Activated CD4-positive, alpha-beta T cell treated with anti-CD3 and anti-CD28 coated beads, Interleukin-2, Interleukin-4, amounts not matched to agents 100 ng/mL and 50 ng/mL, durations not matched to agents 16 hours and 8 hours (primary cell): ENCODE measurements around the gene RBMS2.
"Not testable (repeated sequence)": the region's sequence is repeated elsewhere in the genome, so short reads cannot be mapped to it uniquely, and the experiment has no call there.

Source experiments
- DNase-seq: peaks from one replicate; pipeline ENCODE4 v3.0.0-alpha.2; 2020; ENCODE audit warnings: low spot score

The RBMS2 gene

DNA sequence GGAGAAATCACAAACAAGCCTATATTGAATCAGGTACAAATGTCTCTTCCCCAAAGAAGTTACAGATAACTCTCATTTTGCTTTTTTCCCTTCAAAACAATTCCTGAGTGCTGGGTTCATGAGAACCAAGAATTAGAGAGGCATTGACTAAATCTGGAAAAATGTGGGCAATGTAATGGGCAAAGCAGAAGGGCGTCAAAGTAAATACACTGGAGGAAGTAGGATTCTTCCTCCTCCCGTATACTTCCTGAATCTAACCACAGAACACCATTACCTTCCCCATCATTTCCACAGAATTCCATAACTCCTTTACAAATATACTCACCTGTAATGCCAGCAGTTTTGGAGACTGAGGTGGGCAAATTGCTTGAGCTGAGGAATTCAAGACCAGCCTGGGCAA lies 3.0 kb upstream of the RBMS2 start:
- no peak for DNase-seq

DNA sequence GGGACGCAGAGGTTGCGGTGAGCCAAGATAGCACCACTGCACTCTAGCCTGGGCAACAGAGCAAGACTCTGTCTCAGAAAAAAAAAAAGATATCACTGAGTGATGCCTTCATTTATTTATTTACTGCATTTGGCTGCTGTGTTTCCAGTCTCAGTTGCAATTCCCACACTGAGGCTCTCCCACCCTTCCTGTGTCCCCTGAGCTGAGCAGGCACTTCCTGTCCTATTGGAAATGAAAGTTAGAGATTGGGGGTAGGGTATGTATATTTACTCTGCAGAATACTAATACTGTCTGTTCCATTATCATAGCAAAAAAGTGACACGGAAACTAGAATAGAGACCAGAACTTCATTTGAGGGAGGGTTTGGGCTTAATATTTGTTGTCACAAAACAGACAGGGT lies 1.6 kb upstream of the RBMS2 start:
- no peak for DNase-seq

DNA sequence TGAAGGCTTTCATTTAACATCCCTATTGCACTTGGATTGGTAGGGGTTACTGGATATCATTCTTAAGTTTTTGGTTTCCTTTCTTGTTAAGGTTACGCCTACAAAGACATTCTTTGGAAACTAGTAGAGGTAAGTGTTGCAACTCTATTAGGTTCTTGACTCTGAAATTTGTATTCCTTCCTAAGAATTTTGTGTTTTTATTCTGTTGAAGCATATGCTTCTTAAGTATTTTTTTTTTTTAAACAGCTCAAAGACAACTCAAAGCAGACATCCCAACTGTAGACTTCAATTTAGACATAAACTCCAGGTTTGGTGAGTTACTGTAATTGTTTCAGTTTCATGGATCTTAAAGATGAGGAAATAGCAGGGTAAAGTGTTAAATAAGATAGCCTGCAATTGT lies 1.1 kb upstream of the RBMS2 start:
- DNase-seq, result no peak

DNA sequence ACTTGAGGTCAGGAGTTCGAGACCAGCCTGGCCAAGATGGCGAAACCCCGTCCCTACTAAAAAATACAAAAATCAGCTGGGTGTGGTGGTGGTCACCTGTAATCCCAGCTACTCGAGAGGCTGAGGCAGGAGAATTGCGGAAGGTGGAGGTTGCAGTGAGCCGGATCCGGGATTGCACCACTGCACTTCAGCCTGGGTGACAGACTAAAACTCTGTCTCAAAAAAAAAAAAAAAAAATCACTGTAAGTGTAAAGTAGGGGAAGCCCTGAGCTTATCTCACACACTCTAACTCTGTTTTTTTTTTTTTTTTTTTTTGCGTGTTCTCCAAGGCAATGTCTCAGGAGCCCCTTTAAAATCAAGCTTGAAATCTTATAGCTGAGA lies 421 bp upstream of the RBMS2 start:
- DNase-seq, result no peak

DNA sequence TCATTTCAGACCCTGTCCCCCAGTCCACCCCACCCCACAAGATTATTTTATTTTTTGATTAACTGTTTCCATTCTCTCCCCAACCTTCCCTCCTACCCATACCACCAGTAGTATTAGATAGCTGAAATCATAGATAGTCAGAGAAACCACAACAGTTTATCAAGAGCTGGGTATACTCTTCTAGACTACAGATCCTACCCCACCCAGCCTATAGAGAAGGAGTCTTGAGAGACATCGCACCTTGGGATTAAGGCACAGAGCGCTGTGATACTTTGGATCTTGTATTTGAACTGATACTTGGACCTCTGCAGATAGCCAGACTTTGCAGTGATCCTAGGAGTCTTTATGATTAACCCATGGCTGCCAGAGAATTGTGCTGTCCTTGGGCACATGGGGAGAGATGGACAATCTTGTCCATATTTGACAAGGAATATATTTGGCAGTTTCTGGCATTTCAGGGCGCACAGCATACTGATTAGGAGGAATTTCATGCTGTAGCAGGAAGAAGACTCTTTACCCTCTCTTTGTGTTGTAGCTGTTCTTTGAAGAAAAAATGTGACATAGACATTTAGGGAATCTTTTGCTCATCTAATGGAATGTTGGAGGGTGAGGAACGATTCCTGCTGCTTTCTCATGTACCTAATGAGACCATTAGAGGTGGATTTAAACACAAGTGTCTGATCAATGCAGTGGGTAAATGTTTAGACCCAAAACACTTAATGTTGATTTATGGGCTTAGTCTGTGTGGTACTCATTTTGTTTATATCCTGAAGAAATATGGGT lies 982 bp downstream of the RBMS2 start:
- no peak for DNase-seq

DNA sequence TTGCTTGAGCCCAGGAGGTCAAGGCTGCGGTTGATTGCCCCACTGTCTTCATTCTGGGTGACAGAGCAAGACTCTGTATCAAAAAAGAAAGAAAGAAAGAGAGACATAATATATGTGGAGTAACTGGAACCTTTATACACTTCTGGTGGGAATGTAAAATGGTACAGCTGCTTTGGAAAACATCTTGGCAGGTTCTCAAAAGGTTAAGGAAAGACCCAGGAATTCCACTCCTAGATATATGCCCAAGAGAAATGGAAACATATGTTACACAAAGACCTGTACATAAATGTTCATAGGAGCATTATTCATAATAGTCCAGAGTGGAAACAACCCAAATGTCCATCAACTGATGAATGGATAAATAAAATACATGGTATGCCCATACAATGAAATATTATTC lies 7.2 kb downstream of the RBMS2 start:
- no peak for DNase-seq

DNA sequence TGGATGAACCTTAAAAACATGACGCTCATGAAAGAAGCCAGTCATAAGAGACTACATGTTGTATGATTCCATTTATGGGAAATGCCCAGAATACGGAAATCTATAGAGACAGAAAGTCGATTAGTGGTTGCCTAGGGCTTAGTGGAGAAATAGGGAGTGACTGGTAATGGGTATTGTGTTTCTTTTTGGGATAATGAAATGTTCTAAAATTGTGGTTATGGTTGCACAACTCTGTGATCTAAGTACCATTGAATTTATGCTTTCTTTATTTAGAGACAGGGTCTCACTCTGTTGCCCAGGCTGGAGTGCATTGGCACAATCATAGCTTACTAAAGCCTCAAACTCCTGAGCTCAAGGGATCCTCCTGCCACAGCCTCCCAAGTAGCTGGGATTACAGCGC lies 8.0 kb downstream of the RBMS2 start:
- no peak for DNase-seq

DNA sequence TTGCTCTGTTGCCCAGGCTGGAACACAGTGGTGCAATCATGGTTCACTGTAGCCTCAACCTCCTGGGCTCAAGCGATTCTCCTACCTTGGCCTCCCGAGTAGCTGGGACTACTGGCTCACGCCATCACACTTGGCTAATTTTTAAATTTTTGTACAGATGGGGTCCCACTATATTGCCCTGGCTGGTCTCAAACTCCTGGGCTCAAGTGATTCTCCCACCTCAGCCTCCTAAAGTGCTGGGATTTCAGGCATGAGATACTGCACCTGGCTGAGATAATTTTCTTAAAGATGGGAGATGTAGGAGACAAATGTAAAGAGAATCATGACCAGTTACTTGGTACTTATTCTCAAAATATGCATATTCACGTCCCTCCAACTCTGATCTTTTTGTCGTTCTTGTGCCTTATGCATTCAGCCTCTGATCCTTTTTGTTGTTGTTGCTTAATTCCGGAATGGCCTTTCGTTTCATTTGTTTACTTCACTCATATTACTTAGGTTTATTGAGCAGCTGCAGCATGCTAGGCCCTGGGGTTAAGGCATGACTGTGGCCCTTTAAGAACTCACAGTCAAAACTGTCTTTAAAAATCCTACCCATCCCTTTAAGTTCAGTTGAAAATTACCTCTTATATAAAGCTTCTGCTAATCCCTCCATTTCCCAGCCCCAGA lies 8.9 kb downstream of the RBMS2 start:
- DNase-seq, result no peak

DNA sequence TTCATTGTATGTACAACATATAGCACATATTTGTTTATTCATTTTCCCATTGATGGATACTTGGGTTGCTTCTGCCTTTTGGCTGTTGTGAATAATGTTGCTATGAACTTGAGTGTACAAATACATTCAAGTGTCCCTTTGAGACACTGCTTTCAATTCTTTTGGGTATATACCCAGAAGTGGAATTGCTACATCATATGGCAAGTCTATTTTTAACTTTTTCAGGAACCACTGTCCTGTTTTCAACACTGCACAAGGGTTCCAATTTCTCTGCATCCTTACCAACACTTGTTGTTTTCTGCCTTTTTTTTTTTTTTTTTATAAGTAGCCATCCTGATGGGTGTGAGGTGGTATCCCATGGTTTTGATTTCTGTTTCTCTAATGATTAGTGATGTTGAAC lies 15.9 kb downstream of the RBMS2 start:
- no peak for DNase-seq

DNA sequence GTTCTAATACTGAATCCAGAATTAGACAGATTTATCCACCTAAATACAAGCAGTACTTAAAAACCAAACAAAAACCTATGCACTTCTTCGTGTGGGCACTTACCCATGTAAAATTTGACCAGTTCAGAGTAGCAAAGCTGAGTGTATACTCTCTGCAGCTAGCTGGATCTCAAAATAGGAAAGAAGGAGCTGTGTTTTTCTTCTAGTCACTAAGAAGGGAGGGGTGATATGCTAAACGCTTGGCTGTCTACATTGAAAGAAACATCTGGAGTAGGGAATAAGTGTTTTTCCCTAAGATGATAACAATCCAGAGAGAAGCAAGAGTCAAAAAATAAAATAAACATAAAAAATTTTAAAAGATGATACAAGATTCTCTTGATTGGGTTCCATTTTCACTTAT lies 20.0 kb downstream of the RBMS2 start:
- no peak for DNase-seq

DNA sequence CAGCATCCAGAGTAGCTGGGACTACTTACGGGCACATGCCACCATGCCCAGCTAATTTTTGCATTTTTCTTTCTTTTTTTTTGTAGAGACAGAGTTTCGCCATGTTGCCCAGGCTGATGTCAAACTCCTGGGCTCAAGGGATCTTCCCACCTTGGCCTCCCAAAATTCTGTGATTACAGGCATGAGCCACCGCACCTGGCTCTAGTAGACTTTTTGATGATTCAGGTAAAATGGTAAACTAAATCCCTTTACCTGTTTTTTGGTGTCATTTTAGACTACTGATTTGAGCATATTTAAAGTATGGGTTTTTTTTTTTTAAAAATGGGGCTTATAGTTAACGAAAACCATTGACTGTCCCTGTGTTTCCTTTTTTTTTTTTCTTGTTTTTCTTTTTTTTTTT lies 20.5 kb downstream of the RBMS2 start:
- DNase-seq, result no peak

DNA sequence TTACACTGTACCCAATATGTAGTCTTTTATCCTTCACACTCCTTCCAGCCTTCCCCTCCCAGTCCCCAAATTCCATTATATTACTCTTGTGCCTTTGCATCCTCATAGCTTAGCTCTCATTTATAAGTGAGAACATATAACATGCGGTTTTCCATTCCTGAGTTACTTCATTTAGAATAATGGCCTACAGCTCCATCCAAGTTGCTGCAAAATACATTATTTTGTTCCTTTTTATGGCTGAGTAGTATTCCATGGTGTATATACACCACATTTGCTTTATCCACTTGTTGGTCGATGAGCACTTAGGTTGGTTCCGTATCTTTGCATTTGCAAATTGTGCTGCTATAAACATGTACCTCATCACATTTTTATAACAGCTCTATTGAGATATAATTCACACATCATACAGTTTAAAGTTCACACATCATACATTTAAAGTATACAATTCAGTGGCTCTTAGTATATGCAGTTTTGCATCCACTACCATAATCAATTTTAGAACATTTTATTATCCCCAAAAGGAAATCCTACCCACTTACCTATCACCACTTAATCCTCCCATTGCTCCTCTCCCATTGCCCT lies 23.5 kb downstream of the RBMS2 start:
- no peak for DNase-seq

DNA sequence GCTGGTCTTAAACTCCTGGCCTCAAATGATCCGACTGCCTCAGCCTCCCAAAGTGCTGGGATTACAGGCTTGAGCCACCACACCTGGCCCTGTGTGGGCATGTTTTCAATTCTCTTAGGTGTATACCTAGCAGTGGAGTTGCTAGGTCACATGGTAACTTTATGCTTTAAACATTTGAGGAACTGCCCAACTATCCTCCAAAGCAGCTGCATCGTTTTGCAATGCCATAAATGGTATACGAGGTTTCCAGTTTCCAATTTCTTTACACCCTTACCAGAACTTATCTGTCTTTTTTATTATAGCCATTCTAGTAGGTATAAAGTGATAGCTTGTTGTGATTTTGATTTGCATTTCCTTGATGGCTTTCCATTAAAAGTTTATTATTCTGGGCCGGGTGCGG lies 25.1 kb downstream of the RBMS2 start:
- no peak for DNase-seq

DNA sequence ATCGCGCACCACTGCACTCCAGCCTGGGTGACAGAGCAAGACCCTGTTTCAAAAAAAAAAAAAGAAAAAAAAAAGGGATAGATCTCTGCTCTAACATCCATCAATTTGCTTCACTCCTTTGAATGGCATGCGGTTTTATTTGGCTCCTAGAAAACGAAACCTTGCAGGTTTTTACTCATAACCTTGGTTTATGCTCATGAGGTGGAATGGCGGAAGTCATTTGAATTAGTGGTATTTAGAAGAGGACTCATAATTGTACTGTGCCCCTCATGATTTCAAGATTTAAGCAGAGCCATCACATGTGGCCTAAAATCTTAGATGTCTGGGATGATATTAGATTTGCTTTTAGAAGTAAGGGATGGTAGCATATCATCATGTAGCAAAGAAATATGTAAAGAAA lies 29.4 kb downstream of the RBMS2 start:
- DNase-seq, result no peak

DNA sequence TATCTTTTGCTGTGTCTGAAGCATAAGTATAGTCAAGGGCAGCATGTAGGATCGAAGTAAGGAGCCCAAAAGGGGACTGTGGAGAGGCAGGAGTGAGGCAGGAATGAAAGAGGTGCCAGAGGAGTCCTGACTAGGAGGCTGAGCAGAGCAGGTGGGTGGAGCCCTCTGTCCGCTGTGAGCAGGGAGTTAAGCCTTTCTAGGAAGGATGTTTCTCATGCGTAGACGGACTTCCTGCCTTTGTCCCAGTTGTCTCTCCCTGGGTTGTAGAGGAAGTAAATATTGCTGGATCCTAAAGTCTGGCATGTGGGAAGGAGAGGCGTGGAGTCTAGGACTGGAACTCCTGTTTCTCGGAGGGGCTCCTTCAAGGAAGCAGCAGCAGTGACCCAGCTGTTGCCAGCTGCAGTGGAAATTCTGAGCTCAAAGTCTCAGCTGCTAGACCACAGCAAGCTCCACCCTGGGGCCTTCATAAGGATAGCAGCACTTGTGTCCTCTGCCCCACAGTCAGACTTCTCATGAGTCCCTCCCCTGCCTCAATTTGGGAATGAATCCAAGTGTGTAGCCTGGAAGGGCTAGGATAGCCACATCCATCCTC lies 44.0 kb downstream of the RBMS2 start:
- peak; percentile 21 for DNase-seq

DNA sequence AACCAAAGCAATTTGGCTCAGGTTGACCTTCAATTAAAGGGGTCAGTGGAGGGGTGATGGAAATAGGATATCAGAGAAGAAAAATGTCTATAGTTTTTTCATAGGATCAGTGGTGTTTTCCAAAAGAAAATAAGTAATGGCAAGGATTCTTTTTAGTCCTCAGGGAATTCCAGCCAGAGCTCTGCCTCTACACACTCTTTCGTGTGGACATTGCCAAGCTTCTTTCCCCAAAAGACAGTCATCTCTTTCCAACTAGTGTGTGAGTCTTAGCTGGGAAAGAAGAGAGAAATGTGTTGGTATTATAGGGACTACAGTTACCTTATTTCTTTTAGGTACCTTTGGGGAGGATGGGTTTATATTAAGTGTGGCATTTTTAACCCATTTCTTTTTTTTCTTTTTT lies 46.5 kb downstream of the RBMS2 start:
- no peak for DNase-seq

DNA sequence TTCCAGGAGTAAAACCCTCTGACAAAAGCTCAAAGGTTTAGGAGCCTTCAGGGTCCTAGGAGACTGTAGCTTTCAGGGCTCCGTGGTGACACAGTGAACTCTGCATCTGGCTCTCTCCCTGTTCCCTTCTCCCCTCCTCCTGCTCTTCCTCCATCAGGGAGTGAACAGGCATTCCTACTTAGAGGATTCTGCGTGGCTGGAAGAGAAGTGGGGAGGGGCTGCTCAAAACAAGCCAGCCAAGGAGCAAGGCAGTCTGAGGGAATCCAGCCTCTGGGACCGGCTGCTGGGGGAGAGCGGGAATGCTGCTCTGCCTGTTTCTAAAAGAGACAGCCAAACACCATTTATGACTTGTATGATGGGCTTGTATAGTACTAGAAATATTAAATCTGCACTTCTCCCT lies 49.5 kb downstream of the RBMS2 start:
- DNase-seq, result no peak

DNA sequence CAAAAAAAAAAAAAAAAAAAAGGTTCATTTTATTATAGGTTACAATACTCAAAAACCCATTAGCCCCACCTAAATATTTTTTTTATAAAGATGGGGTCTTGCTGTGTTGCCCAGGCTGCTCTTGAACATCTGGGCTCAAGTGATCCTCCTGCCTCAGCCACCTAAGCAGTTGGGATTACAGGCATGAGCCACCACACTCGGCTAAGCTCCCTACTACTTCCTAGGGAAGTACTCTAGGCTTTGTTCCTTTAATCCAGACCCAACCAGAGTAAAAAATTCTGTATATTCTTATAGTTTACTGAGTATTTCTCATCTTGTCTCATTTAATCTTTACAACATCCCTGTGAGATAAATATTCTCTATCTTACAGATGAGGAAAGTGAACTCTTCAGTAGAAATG lies 50.7 kb downstream of the RBMS2 start:
- no peak for DNase-seq

DNA sequence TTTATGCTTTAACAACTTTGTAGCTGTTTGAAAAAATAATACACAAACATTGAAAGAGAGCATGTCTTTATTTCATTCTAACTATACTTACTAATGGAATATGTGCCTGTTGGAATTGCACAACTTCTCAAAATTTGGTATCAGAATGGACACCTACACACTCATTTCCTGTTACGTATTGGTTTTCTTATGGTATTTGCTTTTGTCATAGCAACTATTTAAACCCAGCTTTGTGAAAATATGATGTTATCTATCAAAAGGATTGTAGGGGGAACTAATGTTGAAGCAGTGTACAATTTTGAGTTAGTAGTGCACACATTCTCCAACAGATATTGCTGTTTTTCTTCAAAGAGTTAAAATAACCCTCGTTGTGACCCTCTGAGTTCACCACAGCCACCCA lies 52.6 kb downstream of the RBMS2 start:
- no peak for DNase-seq

DNA sequence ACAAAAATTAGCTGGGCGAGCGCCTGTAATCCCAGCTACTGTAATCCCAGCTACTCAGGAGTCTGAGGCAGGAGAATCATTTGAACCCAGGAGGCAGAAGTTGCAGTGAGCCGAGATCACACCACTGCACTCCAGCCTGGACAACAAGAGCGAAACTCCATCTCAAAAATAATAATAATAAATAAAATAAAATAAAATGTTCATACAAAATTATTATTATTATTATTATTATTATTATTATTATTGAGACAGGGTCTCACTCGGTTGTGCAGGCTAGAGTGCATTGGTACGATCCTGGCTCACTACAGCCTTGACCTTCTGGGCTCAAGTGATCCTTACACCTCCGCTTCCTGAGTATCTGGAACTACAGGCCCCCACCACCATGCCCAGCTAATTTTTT lies 55.6 kb downstream of the RBMS2 start:
- DNase-seq, result not testable (repeated sequence)

DNA sequence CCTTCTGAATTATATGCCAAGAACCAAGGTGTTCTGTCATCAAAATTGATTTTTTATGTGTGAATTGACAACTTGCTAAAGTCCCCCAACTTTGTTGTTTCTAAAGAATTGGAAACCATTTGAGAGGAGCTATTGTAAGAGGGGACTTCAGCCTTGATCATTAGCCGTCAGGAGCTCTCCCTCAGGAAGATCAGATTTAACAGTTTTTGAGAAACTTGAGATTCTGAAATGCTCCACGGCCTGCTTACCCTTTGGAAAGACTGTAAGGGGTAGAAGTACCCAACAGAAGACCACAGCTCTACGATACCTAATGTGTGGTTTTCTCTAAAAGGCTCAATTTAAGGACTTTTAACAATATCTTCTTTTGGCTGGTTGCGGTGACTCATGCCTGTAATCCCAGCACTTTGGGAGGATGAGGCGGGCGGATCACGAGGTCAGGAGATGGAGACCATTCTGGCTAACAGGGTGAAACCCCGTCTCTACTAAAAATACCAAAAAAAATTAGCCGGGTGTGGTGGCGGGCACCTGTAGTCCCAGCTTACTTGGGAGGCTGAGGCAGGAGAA lies 57.4 kb downstream of the RBMS2 start:
- no peak for DNase-seq

DNA sequence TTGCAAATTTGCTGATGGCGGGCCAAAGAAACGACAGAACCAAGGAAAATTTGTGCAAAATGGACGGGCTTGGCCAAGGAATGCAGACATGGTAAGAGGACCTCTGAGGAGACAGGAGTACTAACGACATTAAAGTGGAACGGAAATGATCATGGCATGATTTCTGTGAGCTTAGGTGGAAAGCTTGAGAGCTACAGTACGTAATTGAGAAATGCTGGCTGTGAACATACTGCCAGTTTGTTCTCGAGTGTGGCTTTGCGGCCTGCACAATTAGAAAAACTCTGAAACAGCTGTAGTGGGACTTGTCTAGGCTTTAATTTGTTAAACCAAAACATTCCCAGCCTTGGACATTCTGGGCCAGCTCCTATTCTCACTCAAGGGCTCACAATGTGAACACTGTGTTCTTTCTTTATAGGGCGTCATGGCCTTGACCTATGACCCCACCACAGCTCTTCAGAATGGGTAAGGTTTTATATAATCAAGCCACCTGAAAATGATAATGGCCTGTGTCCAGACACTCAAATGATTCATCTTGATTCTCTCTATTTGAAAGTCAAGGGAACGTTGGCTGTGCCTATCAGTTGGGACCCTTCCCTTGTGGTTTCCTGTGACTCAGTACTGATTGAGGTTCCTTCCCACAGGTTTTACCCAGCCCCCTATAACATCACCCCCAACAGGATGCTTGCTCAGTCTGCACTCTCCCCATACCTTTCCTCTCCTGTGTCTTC lies 60.0 kb downstream of the RBMS2 start:
- DNase-seq, result peak; percentile 74
